ENCODE data around the gene ADGRL1. TPM values are rescaled to one million over a fixed set of nuclear protein-coding genes. Genes with fewer than 3 reads are reported as not detected.
A peak's percentile ranks its signal among the peaks of the same experiment; 100 is the strongest.
"Not testable (repeated sequence)": the region's sequence is repeated elsewhere in the genome, so short reads cannot be mapped to it uniquely, and the experiment has no call there.

Gene ADGRL1
- 14.3 and 17.2 TPM in 2 replicates for total RNA-seq

GRCh38 chr19:14205452-14206287 is at the start of gene ADGRL1:
Gene ADGRL1 (minus strand): TSS chr19:14206169. CDS start chr19:14183602, 22,567 bp downstream.
- intact Hi-C loops (cut with micrococcal nuclease); H3K36me3 Mint-ChIP-seq (ENCODE audit: low read depth); H3K9me3 Mint-ChIP-seq: not testable (repeated sequence)
- H3K27me3 Mint-ChIP-seq, result peaks cover 53% of the 10 kb centered on the region
- DNase-seq, result peak; percentile 72
- H3K27ac Mint-ChIP-seq, result peak within 1 kb of the TSS; percentile 75
- H3K4me1 Mint-ChIP-seq, result peaks cover 22% of the 10 kb centered on the region
- H3K4me3 Mint-ChIP-seq, result peak within 1 kb of the TSS; percentile 85

- DNase-seq; H3K36me3 Mint-ChIP-seq (ENCODE audit: low read depth); H3K4me3 Mint-ChIP-seq; intact Hi-C loops (cut with micrococcal nuclease); H3K27ac Mint-ChIP-seq; H3K9me3 Mint-ChIP-seq: not testable (repeated sequence)
- H3K4me1 Mint-ChIP-seq, result peaks cover 14% of the 10 kb centered on the region
- peaks cover 11% of the 10 kb centered on the region for H3K27me3 Mint-ChIP-seq
Measured at GRCh38 chr19:14255316-14255715, 49.3 kb upstream of the ADGRL1 start.

DNA sequence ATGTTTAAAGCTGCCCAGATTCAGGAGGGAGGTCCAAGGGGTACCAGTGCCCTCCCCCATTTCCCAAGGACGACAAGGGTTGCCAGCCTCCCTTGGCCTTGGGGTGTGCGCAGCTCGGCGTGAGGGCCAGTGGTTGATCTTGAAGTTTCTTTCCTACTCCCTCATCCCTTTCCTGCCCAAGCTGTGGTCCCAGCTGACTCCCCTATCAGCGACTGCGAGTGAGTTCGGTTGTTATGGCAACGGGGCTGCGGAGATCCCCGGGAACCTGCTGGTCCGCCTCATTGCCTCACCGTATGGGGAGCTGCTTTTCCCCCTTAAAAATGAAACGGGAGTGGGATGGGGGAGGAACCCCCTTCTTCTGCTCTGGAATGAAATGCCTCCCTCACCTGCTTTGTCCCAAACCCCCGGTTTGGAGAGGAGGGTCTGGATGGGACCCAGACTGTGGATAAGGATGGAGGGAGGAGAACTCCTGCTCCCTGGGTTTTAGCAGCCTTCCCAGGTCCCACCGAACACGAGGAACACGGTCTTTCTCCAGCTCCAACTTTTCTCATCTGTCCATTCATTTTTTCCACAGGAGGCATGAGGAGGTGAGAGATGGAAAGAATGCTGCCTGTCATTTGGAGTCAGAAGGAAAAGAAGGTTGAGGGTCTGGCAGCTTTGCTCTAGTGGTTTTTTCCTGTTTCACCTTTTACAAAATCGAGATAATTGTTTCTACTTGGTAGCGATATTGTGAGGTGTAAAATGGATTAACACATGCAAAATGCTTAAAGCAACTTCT is 48.0 kb upstream of the ADGRL1 start:
- H3K36me3 Mint-ChIP-seq (ENCODE audit: low read depth); H3K27ac Mint-ChIP-seq; intact Hi-C loops (cut with micrococcal nuclease); H3K9me3 Mint-ChIP-seq; H3K4me3 Mint-ChIP-seq: not testable (repeated sequence)
- DNase-seq, result peak; percentile 57
- Mint-ChIP-seq H3K27me3 (peaks cover 11% of the 10 kb centered on the region), H3K4me1 (peaks cover 14% of the 10 kb centered on the region)

- H3K4me3 Mint-ChIP-seq; H3K27ac Mint-ChIP-seq; H3K9me3 Mint-ChIP-seq; intact Hi-C loops (cut with micrococcal nuclease); DNase-seq; H3K36me3 Mint-ChIP-seq (ENCODE audit: low read depth): not testable (repeated sequence)
- H3K4me1 Mint-ChIP-seq, result peaks cover 16% of the 10 kb centered on the region
- H3K27me3 Mint-ChIP-seq, result peaks cover 11% of the 10 kb centered on the region
Measured at GRCh38 chr19:14252136-14252535, 46.2 kb upstream of the ADGRL1 start.

- Mint-ChIP-seq H3K9me3 (no peaks in the 10 kb centered on the region), H3K4me1 (peaks cover 13% of the 10 kb centered on the region), H3K4me3 (peak overlapping the region; percentile 59), H3K36me3 (ENCODE audit: low read depth) (peaks cover 3% of the 10 kb centered on the region), H3K27me3 (peaks cover 13% of the 10 kb centered on the region), H3K27ac (peak overlapping the region; percentile 50)
- intact Hi-C loops (cut with micrococcal nuclease), result no loop called here
- DNase-seq, result no peak
Measured at GRCh38 chr19:14250870-14251269, 44.9 kb upstream of the ADGRL1 start.

DNA sequence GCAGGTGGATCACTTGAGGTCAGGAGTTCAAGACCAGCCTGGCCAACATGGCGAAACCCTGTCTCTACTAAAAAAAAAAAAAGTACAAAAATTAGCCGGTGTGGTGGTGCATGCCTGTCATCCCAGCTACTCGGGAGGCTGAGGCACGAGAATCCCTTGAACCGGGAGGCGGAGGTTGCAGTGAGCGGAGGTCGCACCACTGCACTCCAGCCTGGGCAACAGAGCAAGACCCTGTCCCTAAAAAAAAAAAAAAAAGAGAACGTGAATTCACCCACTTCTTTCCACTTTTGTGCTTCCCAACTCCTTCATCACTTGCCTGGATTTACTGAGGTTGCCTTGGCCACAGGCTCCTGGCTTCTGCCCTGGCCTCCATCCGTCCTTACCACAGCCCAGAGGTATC is 44.3 kb upstream of the ADGRL1 start:
- H3K9me3 Mint-ChIP-seq; H3K36me3 Mint-ChIP-seq (ENCODE audit: low read depth); intact Hi-C loops (cut with micrococcal nuclease); DNase-seq: not testable (repeated sequence)
- H3K4me3 Mint-ChIP-seq, result peak overlapping the region; percentile 47
- H3K27me3 Mint-ChIP-seq, result peaks cover 13% of the 10 kb centered on the region
- peak overlapping the region; percentile 72 for H3K27ac Mint-ChIP-seq
- peaks cover 13% of the 10 kb centered on the region for H3K4me1 Mint-ChIP-seq

DNA sequence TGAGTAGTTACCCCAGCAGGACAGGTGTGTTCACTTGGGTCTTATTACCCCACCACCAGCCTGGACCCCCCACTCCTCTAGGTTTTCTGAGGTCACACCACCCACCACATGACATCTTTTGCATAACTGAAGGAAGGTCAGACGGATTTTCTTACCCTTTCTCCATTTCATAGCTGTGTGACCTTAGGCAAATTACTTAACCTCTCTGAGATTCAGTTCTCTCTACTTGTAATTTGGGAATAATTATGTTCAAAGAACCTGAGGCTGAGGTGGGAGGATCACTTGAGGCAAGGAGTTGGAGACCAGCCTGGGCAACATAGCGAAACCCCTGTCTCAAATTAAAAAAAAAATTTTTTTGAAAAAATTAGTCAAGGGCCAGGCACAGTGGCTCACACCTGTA is 43.9 kb upstream of the ADGRL1 start:
- Mint-ChIP-seq H3K4me3 (peak overlapping the region; percentile 50), H3K27me3 (peaks cover 13% of the 10 kb centered on the region), H3K27ac (peak overlapping the region; percentile 63), H3K4me1 (peaks cover 13% of the 10 kb centered on the region)
- intact Hi-C loops (cut with micrococcal nuclease); H3K36me3 Mint-ChIP-seq (ENCODE audit: low read depth); H3K9me3 Mint-ChIP-seq; DNase-seq: not testable (repeated sequence)

- Mint-ChIP-seq H3K4me3 (peak overlapping the region; percentile 50), H3K4me1 (peaks cover 13% of the 10 kb centered on the region), H3K27me3 (peaks cover 11% of the 10 kb centered on the region), H3K27ac (peak overlapping the region; percentile 63)
- intact Hi-C loops (cut with micrococcal nuclease); H3K9me3 Mint-ChIP-seq; H3K36me3 Mint-ChIP-seq (ENCODE audit: low read depth): not testable (repeated sequence)
- DNase-seq, result peak; percentile 63
Measured at GRCh38 chr19:14249012-14249754, 43.2 kb upstream of the ADGRL1 start.

GRCh38 chr19:14248578-14249011 is 42.6 kb upstream of the ADGRL1 start:
- Mint-ChIP-seq H3K4me1 (peaks cover 7% of the 10 kb centered on the region), H3K36me3 (ENCODE audit: low read depth) (peaks cover 3% of the 10 kb centered on the region), H3K27ac (peak overlapping the region; percentile 70), H3K9me3 (no peaks in the 10 kb centered on the region), H3K27me3 (peaks cover 11% of the 10 kb centered on the region), H3K4me3 (peak overlapping the region; percentile 50)
- intact Hi-C loops (cut with micrococcal nuclease), result no loop called here
- peak; percentile 71 for DNase-seq

DNA sequence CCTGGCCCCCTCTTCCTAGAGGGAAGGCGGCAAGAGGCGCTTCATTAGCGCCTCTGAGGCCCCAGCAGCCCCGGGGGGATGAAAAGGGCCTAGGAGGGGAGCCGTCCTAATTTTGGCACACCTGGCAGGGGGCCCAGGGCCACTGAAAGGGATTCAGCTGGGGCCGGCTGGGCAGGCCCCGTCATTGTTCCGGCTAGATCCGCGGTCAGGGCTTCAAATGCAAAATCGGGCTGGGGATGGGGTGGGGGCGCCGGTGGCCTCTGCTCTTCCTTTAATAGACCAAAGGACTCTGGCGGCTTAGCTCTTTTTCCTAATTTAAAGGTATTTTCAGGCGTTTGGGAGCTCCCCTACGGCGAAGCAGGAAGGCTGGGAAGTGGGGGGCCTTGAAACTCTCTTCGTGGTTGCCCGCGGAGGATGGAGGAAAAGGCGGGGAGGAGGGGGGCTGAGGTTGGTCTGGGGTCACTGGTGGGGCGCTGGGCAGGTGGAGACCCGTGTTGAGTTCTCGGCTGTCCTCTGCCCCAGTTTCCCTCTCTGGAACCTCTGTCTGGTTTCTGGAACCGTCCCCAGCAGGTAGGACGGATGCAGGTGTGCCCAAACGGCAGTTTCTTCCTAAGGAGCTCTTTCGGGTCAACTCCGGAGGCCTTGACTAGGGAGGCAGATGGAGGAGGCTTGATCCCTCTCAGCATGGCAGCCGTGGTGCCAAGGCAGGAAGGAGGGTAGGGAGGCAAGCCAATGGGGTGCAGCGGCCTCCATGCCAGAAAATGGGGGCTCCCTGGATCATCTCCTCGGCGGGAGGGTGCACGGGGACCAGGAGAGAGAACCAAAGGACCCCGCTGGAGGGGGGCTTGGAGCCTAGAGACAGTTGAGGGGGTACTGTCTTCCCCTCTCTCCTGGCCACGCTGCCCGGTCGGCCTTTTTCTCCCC is 41.8 kb upstream of the ADGRL1 start:
- H3K36me3 Mint-ChIP-seq (ENCODE audit: low read depth); intact Hi-C loops (cut with micrococcal nuclease); H3K9me3 Mint-ChIP-seq; DNase-seq; H3K4me1 Mint-ChIP-seq: not testable (repeated sequence)
- H3K4me3 Mint-ChIP-seq, result peak overlapping the region; percentile 51
- H3K27me3 Mint-ChIP-seq, result peaks cover 11% of the 10 kb centered on the region
- H3K27ac Mint-ChIP-seq, result peak overlapping the region; percentile 76

- H3K9me3 Mint-ChIP-seq; intact Hi-C loops (cut with micrococcal nuclease); H3K4me1 Mint-ChIP-seq; H3K36me3 Mint-ChIP-seq (ENCODE audit: low read depth); DNase-seq: not testable (repeated sequence)
- H3K27ac Mint-ChIP-seq, result peak overlapping the region; percentile 60
- H3K27me3 Mint-ChIP-seq, result peaks cover 10% of the 10 kb centered on the region
- peak overlapping the region; percentile 39 for H3K4me3 Mint-ChIP-seq
Measured at GRCh38 chr19:14247205-14247547, 41.2 kb upstream of the ADGRL1 start.

- H3K4me3 Mint-ChIP-seq; H3K4me1 Mint-ChIP-seq; H3K9me3 Mint-ChIP-seq; DNase-seq; H3K36me3 Mint-ChIP-seq (ENCODE audit: low read depth); H3K27me3 Mint-ChIP-seq; intact Hi-C loops (cut with micrococcal nuclease); H3K27ac Mint-ChIP-seq: not testable (repeated sequence)
Measured at GRCh38 chr19:14244393-14244792, 38.4 kb upstream of the ADGRL1 start.

GRCh38 chr19:14243718-14244117 is 37.7 kb upstream of the ADGRL1 start:
- H3K27ac Mint-ChIP-seq; H3K4me3 Mint-ChIP-seq; H3K36me3 Mint-ChIP-seq (ENCODE audit: low read depth); H3K4me1 Mint-ChIP-seq; H3K9me3 Mint-ChIP-seq; H3K27me3 Mint-ChIP-seq; DNase-seq; intact Hi-C loops (cut with micrococcal nuclease): not testable (repeated sequence)

Data from activated CD4-positive, alpha-beta T cell treated with anti-CD3 and anti-CD28 coated beads, Interleukin-2, amount 10 ng/mL, durations not matched to agents 24 days and 14 days (primary cell).